ENCODE measurements around the gene RNF213. TPM values are rescaled to one million over a fixed set of nuclear protein-coding genes. Genes with fewer than 3 reads are reported as not detected.

Gene RNF213
- polyA plus RNA-seq, 1 of the 3 experiments (the other 2 are of a cell fraction), result 57.5 TPM

GRCh38 chr17:80371196-80371595, 110.5 kb downstream of the RNF213 start:
- no peak for TF ChIP-seq RXRA (IDR thresholded peaks at IDR 0.05; ENCODE audit: borderline replicate concordance, low read depth)
- no peak for TF ChIP-seq RFX5 (IDR thresholded peaks at IDR 0.05; ENCODE audit: low read length)
- TF ChIP-seq MAX (IDR thresholded peaks at IDR 0.05; ENCODE audit: low read depth), result no peak
- TF ChIP-seq SMC3 (IDR thresholded peaks at IDR 0.05; ENCODE audit: low read depth, low read length), result no peak
- TF ChIP-seq NRF1 (IDR thresholded peaks at IDR 0.05; ENCODE audit: low read depth, low read length), result no peak
- TF ChIP-seq FOXJ3 (CRISPR knock-in tag; IDR thresholded peaks at IDR 0.05), result no peak
- no peak for TF ChIP-seq PBX3 (IDR thresholded peaks at IDR 0.05)
- no peak for TF ChIP-seq NFIC (IDR thresholded peaks at IDR 0.05; ENCODE audit: borderline replicate concordance)
- no peak for TF ChIP-seq ZBTB33 (IDR thresholded peaks at IDR 0.05; ENCODE audit: borderline replicate concordance, low read depth)
- TF ChIP-seq FOSL2 (IDR thresholded peaks at IDR 0.05; ENCODE audit: borderline replicate concordance, low read depth), result no peak
- no peak for TF ChIP-seq GATA2 (CRISPR knock-in tag; IDR thresholded peaks at IDR 0.05)
- peaks cover 71 to 88% of the 10 kb centered on the region in 2 experiments for H3K36me3 ChIP-seq (replicated peaks in 1 of 2; ENCODE audit: control insufficient read depth in 1 of 2, insufficient read depth in 2 of 2, low read length in 1 of 2)

GRCh38 chr17:80372456-80372855, 111.8 kb downstream of the RNF213 start:
- DNase-seq, result no peak
- no peak overlapping the region for H3K4me2 ChIP-seq
- H3K9me2 ChIP-seq, result no peaks in the 10 kb centered on the region
- no peaks in the 10 kb centered on the region for H4K20me1 ChIP-seq (ENCODE audit: insufficient read depth)
- no peak overlapping the region for H2AFZ ChIP-seq (ENCODE audit: low read depth)
- CTCF ChIA-PET, result no interaction called here
- H3K4me1 ChIP-seq (ENCODE audit: control insufficient read depth in 1 of 2, insufficient read depth in 2 of 2, low read depth in 1 of 2, low read length in 1 of 2), result no peaks in the 10 kb centered on the region
- no peaks in the 10 kb centered on the region for H3K79me2 ChIP-seq (ENCODE audit: insufficient read depth)
- H3K4me3 ChIP-seq (ENCODE audit: low read depth in 2 of 2, low read length in 1 of 2), result no peak overlapping the region
- no peaks in the 10 kb centered on the region for H3F3A ChIP-seq (replicated peaks; ENCODE audit: insufficient read depth)
- no peak overlapping the region for H3K9ac ChIP-seq
- WGBS (ENCODE audit: low lambda C conversion rate), result 84% methylated on average over 11 of the region's 11 CpGs
- H3K27ac ChIP-seq (ENCODE audit: low read depth in 2 of 2, low read length in 1 of 2), result no peak overlapping the region
- H3K36me3 ChIP-seq (replicated peaks in 1 of 2; ENCODE audit: control insufficient read depth in 1 of 2, insufficient read depth in 2 of 2, low read length in 1 of 2), result peaks cover 72 to 88% of the 10 kb centered on the region in 2 experiments
- POLR2A ChIA-PET, result no interaction called here
- H3K27me3 ChIP-seq (ENCODE audit: insufficient read depth), result no peaks in the 10 kb centered on the region
- no peaks in the 10 kb centered on the region for H3K9me3 ChIP-seq
- no peak for TF ChIP-seq NRF1 (IDR thresholded peaks at IDR 0.05; ENCODE audit: low read depth, low read length)
- no peak for TF ChIP-seq NFIC (IDR thresholded peaks at IDR 0.05; ENCODE audit: borderline replicate concordance)
- TF ChIP-seq RCOR1 (IDR thresholded peaks at IDR 0.05; ENCODE audit: low read length), result no peak
- TF ChIP-seq FOXJ3 (CRISPR knock-in tag; IDR thresholded peaks at IDR 0.05), result no peak
- no peak for TF ChIP-seq IRF3 (IDR thresholded peaks at IDR 0.05; ENCODE audit: low read depth, low read length)
- no peak for TF ChIP-seq USF1 (IDR thresholded peaks at IDR 0.05; ENCODE audit: borderline replicate concordance, low read depth)
- TF ChIP-seq USF2 (IDR thresholded peaks at IDR 0.05; ENCODE audit: borderline replicate concordance, low read depth, low read length), result no peak
- TF ChIP-seq RAD21 (IDR thresholded peaks at IDR 0.05; ENCODE audit: low read length), result no peak
- TF ChIP-seq EZH2phosphoT487 (IDR thresholded peaks at IDR 0.05; ENCODE audit: borderline replicate concordance, low read depth), result no peak
- no peak for TF ChIP-seq EP300 (IDR thresholded peaks at IDR 0.05; ENCODE audit: borderline replicate concordance in 1 of 2, low read depth in 1 of 2, low read length in 1 of 2)
- no peak for TF ChIP-seq JUND (IDR thresholded peaks at IDR 0.05)
- TF ChIP-seq SIN3A (IDR thresholded peaks at IDR 0.05; ENCODE audit: borderline replicate concordance, low read depth, low read length), result no peak
- no peak for TF ChIP-seq MAX (IDR thresholded peaks at IDR 0.05; ENCODE audit: low read depth)
- no peak for TF ChIP-seq TEAD4 (IDR thresholded peaks at IDR 0.05; ENCODE audit: borderline replicate concordance, insufficient read depth)

More at GRCh38 chr17:80371196-80371595, 110.5 kb downstream of the RNF213 start:
- no peaks in the 10 kb centered on the region for H3K27me3 ChIP-seq (ENCODE audit: insufficient read depth)
- H4K20me1 ChIP-seq (ENCODE audit: insufficient read depth), result no peaks in the 10 kb centered on the region
- H3K4me2 ChIP-seq, result no peak overlapping the region
- H3K4me3 ChIP-seq (ENCODE audit: low read depth in 2 of 2, low read length in 1 of 2), result no peak overlapping the region
- H2AFZ ChIP-seq (ENCODE audit: low read depth), result no peak overlapping the region
- ChIA-PET CTCF (interaction anchor here (1.7 to 2.0 kb wide), 2 partner anchors 10 to 288 kb away, joined by 4 to 7 read pairs; no protein-coding TSS in a partner anchor), POLR2A (no interaction called here)
- no peak for DNase-seq
- no peaks in the 10 kb centered on the region for H3K9me3 ChIP-seq
- H3K27ac ChIP-seq (ENCODE audit: low read depth in 2 of 2, low read length in 1 of 2), result no peak overlapping the region
- H3K79me2 ChIP-seq (ENCODE audit: insufficient read depth), result no peaks in the 10 kb centered on the region
- no peaks in the 10 kb centered on the region for H3F3A ChIP-seq (replicated peaks; ENCODE audit: insufficient read depth)
- WGBS (ENCODE audit: low lambda C conversion rate), result 91% methylated on average over 5 of the region's 5 CpGs
- no peak overlapping the region for H3K9ac ChIP-seq
- no peaks in the 10 kb centered on the region for H3K4me1 ChIP-seq (ENCODE audit: control insufficient read depth in 1 of 2, insufficient read depth in 2 of 2, low read depth in 1 of 2, low read length in 1 of 2)
- no peaks in the 10 kb centered on the region for H3K9me2 ChIP-seq

Data from SK-N-SH (cell line).